ENCODE results near the gene RNU1-2. TPM values are rescaled to one million over a fixed set of nuclear protein-coding genes. Genes with fewer than 3 reads are reported as not detected.
A peak's percentile ranks its signal among the peaks of the same experiment; 100 is the strongest.

RNU1-2 gene
- total and polyA plus RNA-seq, 2 of the 8 experiments (the other 6 are each of a cell fraction or from before 2014, with no cell fraction given) = 145 to 1,303 TPM

- H3K4me3 ChIP-seq (ENCODE audit: extremely low read depth in 1 of 4, insufficient read depth in 2 of 4, low read depth in 3 of 4, low read length in 4 of 4) = no peak overlapping the region
- no peaks in the 10 kb centered on the region for H3K36me3 ChIP-seq (ENCODE audit: control insufficient read depth in 2 of 4, insufficient read depth in 4 of 4, low read length in 3 of 4)
- H4K91ac ChIP-seq (replicated peaks; ENCODE audit: insufficient read length, low read length) = no peak overlapping the region
- DNase-seq (ENCODE audit: low read depth in 1 of 2, low spot score in 2 of 2) (no peak), FAIRE-seq (no peak)
- H3K9ac ChIP-seq (replicated peaks in 1 of 4; ENCODE audit: extremely low read depth in 1 of 4, low read depth in 3 of 4, low read length in 3 of 4) = no peak overlapping the region
- H4K5ac ChIP-seq (ENCODE audit: insufficient read length, low read depth, low read length) = no peak overlapping the region
- TF ChIP-seq KDM4A (IDR thresholded peaks at IDR 0.05; ENCODE audit: low read depth, low read length, severe bottlenecking) = no peak
- TF ChIP-seq ZNF274 (IDR thresholded peaks at IDR 0.05; ENCODE audit: borderline replicate concordance, extremely low read depth, low read length) = no peak
- TF ChIP-seq E2F6 (IDR thresholded peaks at IDR 0.05) = no peak
- no peak for TF ChIP-seq SIN3A (conservative IDR thresholded peaks at IDR 0.05 in 1 of 2, IDR thresholded peaks at IDR 0.05 in 1 of 2; ENCODE audit: low read depth in 1 of 2, low read length in 2 of 2)
- no peak for TF ChIP-seq CEBPB (IDR thresholded peaks at IDR 0.05; ENCODE audit: low read depth, low read length)
- TF ChIP-seq SAP30 (IDR thresholded peaks at IDR 0.05; ENCODE audit: insufficient read depth, insufficient replicate concordance, low read length) = no peak
- CTCF ChIA-PET (ENCODE audit: partially characterized antibody) = no interaction called here
- H2AK5ac ChIP-seq (ENCODE audit: low read depth, low read length) = no peak overlapping the region
- POLR2A ChIA-PET (ENCODE audit: partially characterized antibody) = interaction anchor here (1.2 kb wide), 1 partner anchor 13 kb away, joined by 3 read pairs; the partner anchor contains the start of gene CROCC
- peaks cover 0 to 3% (median 0%) of the 10 kb centered on the region in 4 experiments; a peak in 3 of 7 replicates for H3K4me1 ChIP-seq (replicated peaks in 1 of 4; ENCODE audit: control insufficient read depth in 3 of 4, insufficient read depth in 4 of 4, low read length in 3 of 4)
- H3K23me2 ChIP-seq (ENCODE audit: low read depth, low read length) = peaks cover 4% of the 10 kb centered on the region; the same call in 1 of the 2 replicates
- no peaks in the 10 kb centered on the region for H3K79me2 ChIP-seq (ENCODE audit: control insufficient read depth in 1 of 2, insufficient read depth in 2 of 2, low read length in 2 of 2)
- no peak overlapping the region for H2BK120ac ChIP-seq (replicated peaks; ENCODE audit: low read depth, low read length)
- H4K8ac ChIP-seq (ENCODE audit: extremely low read depth, insufficient read depth, low read length) = no peak overlapping the region
- H3K79me1 ChIP-seq (ENCODE audit: low read depth, low read length) = no peaks in the 10 kb centered on the region
- H2BK20ac ChIP-seq (ENCODE audit: low read length) = no peak overlapping the region
- 82% methylated on average over 15 of the region's 15 CpGs; no CpG with 5 or more reads in 1 of the 2 experiments for whole genome bisulfite sequencing, 2 experiments (ENCODE audit: extremely low coverage in 1 of 2, insufficient coverage in 1 of 2, insufficient read length in 1 of 2, insufficient replicate concordance in 2 of 2, low coverage in 1 of 2, low lambda C conversion rate in 2 of 2, missing lambda C conversion rate in 1 of 2)
- H3K27me3 ChIP-seq (replicated peaks in 1 of 4; ENCODE audit: control insufficient read depth in 3 of 4, extremely low read depth in 1 of 4, insufficient read depth in 3 of 4, low read length in 3 of 4) = no peaks in the 10 kb centered on the region
- H3K23ac ChIP-seq (ENCODE audit: insufficient read length) = no peak overlapping the region
- H2BK12ac ChIP-seq (ENCODE audit: low read depth, low read length) = no peak overlapping the region
- H3K4me2 ChIP-seq (ENCODE audit: insufficient read depth in 1 of 2, low read depth in 2 of 2, low read length in 2 of 2) = no peak overlapping the region
- no peak overlapping the region for H3K18ac ChIP-seq (ENCODE audit: extremely low read depth, low read length)
- H4K20me1 ChIP-seq (replicated peaks in 1 of 2; ENCODE audit: control insufficient read depth in 1 of 2, insufficient read depth in 2 of 2, low read length in 2 of 2) = no peaks in the 10 kb centered on the region
- H3K56ac ChIP-seq (replicated peaks; ENCODE audit: insufficient read length, low read depth, low read length) = no peak overlapping the region
- H2BK15ac ChIP-seq (ENCODE audit: low read length) = no peak overlapping the region
- peaks cover 0 to 3% of the 10 kb centered on the region in 2 experiments; a peak in 1 of 4 replicates for H3K9me3 ChIP-seq (ENCODE audit: insufficient read depth in 2 of 2, low read depth in 1 of 2, low read length in 1 of 2)
- no peak overlapping the region for H3K4ac ChIP-seq (replicated peaks; ENCODE audit: insufficient read length, low read depth, low read length)
- no peak overlapping the region for H3K14ac ChIP-seq (ENCODE audit: insufficient read length)
- no peak overlapping the region for H2AFZ ChIP-seq (ENCODE audit: low read length)
- peak overlapping the region; percentile 52; the same call in 1 of the 2 replicates for H2BK5ac ChIP-seq (ENCODE audit: low read depth, low read length)
- no peak overlapping the region for H3K27ac ChIP-seq (ENCODE audit: low read depth, low read length)
Observed at GRCh38 chr1:16907870-16908758, 12.3 kb downstream of the RNU1-2 start.

All from H1 (cell line).